ENCODE data around the gene STAP1.

DNA sequence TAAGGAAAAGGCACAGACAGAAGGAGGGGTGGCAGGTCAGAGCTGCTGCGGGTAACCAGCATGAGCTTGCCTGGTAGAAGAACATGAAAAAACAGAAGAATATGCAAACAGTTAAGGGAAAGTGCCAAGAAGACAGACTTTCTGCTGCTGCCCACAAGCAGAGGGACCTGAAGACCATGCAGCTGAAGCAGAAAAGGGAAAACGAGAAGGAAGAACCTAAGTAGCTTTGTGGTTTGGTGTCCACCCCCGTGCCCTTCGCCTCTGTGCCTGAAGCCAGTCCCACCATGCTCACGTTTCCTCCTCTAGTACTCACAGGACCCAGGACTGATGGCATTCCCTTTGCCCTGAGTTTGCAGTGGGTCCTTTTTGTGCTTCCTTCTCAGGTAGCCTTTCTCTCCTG is 79.6 kb downstream of the STAP1 start:
- TF ChIP-seq CTCF (IDR thresholded peaks at IDR 0.05) = no peak
- no peak for TF ChIP-seq POLR2A (IDR thresholded peaks at IDR 0.05)
